Chondrocyte (in vitro differentiated cells): ENCODE data around the gene LAPTM5. TPM values are rescaled to one million over a fixed set of nuclear protein-coding genes. Genes with fewer than 3 reads are reported as not detected.

Experiments used
- DNase-seq: peaks from one replicate; pipeline ENCODE4 v3.0.0; 2021; ENCODE audit warnings: mixed read lengths, low spot score
- H3K27ac Mint-ChIP-seq: one replicate; pipeline ENCODE4 v1.8.0; 2021; ENCODE audit warnings: mild to moderate bottlenecking, moderate library complexity, mixed read lengths; ENCODE audit not compliant: unreplicated experiment
- H3K27me3 Mint-ChIP-seq: 2 replicates; pipeline ENCODE4 v1.8.0; 2021; ENCODE audit warnings: low read depth, mixed read lengths
- H3K36me3 Mint-ChIP-seq: 2 replicates; pipeline ENCODE4 v1.8.0; 2021; ENCODE audit warnings: low read depth, mixed read lengths
- H3K4me1 Mint-ChIP-seq: 2 replicates; pipeline ENCODE4 v1.8.0; 2021; ENCODE audit warnings: low read depth, mild to moderate bottlenecking, mixed read lengths
- H3K4me3 Mint-ChIP-seq: one replicate; pipeline ENCODE4 v1.8.0; 2021; ENCODE audit warnings: mild to moderate bottlenecking, moderate library complexity, mixed read lengths; ENCODE audit not compliant: unreplicated experiment
- H3K9me3 Mint-ChIP-seq: 2 replicates; pipeline ENCODE4 v1.8.0; 2021; ENCODE audit warnings: low read depth, mixed read lengths
- total RNA-seq: library from RNA; stranded (reverse); gene quantifications from 3 replicates; pipeline ENCODE4 v1.2.1, GENCODE V29; 2021
- TF ChIP-seq, protein P1 (sequence below): fragments of 200-600 bp; sonication (generic); IDR thresholded peaks from 2 replicates; pipeline ENCODE4 v1.5.0; 2021; ENCODE audit warnings: antibody characterized with exemption, mild to moderate bottlenecking, moderate library complexity

Gene LAPTM5
- total RNA-seq, 1 donor from 2014 or later: not detected

- TF ChIP-seq, protein P1, sequence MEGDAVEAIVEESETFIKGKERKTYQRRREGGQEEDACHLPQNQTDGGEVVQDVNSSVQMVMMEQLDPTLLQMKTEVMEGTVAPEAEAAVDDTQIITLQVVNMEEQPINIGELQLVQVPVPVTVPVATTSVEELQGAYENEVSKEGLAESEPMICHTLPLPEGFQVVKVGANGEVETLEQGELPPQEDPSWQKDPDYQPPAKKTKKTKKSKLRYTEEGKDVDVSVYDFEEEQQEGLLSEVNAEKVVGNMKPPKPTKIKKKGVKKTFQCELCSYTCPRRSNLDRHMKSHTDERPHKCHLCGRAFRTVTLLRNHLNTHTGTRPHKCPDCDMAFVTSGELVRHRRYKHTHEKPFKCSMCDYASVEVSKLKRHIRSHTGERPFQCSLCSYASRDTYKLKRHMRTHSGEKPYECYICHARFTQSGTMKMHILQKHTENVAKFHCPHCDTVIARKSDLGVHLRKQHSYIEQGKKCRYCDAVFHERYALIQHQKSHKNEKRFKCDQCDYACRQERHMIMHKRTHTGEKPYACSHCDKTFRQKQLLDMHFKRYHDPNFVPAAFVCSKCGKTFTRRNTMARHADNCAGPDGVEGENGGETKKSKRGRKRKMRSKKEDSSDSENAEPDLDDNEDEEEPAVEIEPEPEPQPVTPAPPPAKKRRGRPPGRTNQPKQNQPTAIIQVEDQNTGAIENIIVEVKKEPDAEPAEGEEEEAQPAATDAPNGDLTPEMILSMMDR: no peak
- Mint-ChIP-seq H3K4me1 (peaks cover 3% of the 10 kb centered on the region), H3K36me3 (no peaks in the 10 kb centered on the region), H3K9me3 (no peaks in the 10 kb centered on the region), H3K27me3 (peaks cover 3% of the 10 kb centered on the region), H3K4me3 (no peak overlapping the region), H3K27ac (no peak overlapping the region)
- DNase-seq: no peak
Measured at GRCh38 chr1:30781906-30782305, 24.3 kb upstream of the LAPTM5 start.

GRCh38 chr1:30780409-30780808 lies 22.8 kb upstream of the LAPTM5 start:
- Mint-ChIP-seq H3K9me3 (no peaks in the 10 kb centered on the region), H3K36me3 (no peaks in the 10 kb centered on the region), H3K27ac (no peak overlapping the region), H3K27me3 (peaks cover 3% of the 10 kb centered on the region), H3K4me3 (no peak overlapping the region), H3K4me1 (peaks cover 3% of the 10 kb centered on the region)
- TF ChIP-seq, protein P1: no peak
- no peak for DNase-seq

GRCh38 chr1:30779294-30780071 lies 21.9 kb upstream of the LAPTM5 start:
- TF ChIP-seq, protein P1: peak; percentile 94
- Mint-ChIP-seq H3K27me3 (peaks cover 3% of the 10 kb centered on the region), H3K9me3 (no peaks in the 10 kb centered on the region), H3K36me3 (no peaks in the 10 kb centered on the region), H3K27ac (no peak overlapping the region), H3K4me1 (peaks cover 3% of the 10 kb centered on the region), H3K4me3 (no peak overlapping the region)
- DNase-seq: no peak

- TF ChIP-seq, protein P1: no peak
- peaks cover 3% of the 10 kb centered on the region for H3K4me1 Mint-ChIP-seq
- H3K36me3 Mint-ChIP-seq: no peaks in the 10 kb centered on the region
- DNase-seq: no peak
- no peaks in the 10 kb centered on the region for H3K9me3 Mint-ChIP-seq
- H3K4me3 Mint-ChIP-seq: no peak overlapping the region
- no peak overlapping the region for H3K27ac Mint-ChIP-seq
- H3K27me3 Mint-ChIP-seq: peaks cover 3% of the 10 kb centered on the region
Measured at GRCh38 chr1:30778979-30779293, 21.4 kb upstream of the LAPTM5 start.

DNA sequence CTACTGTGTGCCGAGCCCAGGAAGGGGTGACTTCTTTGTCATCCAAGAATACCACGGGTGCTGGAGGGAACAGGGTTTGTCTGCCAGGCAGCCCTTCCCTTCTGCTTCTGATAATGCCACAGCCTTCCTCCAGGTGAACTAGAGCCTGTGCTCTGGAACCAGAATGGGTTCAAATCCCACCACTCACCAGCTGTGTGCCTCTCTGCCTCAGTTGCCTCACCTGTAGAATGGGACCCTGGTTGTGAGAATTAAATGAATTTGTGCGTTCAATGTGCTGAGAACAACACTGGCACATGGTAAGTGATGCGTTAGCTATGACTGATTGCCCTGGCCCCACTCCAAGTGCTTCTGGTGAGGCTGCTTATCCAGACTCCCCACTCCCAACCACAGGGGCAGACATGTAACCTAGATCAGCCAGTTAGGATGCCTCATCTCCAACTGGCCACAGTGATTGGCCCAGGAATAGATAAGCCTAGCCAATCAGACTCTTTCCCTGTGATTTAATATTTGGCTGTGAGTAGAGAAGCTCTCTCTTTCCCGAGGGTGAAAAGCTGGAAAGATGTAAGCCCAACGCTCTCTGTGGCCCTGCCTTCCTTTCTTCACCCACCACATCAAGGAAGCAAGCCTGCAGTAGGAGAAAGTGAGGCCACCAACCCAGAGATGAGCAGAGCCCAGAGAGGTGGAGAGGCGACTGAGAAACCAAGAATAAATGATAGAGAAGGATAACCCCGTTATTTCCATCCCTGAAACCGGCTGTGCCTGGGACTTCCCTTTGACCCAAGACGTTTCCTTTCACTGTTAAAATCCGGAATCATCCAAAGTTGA lies 20.8 kb upstream of the LAPTM5 start:
- Mint-ChIP-seq H3K27me3 (peaks cover 3% of the 10 kb centered on the region), H3K4me1 (peaks cover 3% of the 10 kb centered on the region), H3K36me3 (no peaks in the 10 kb centered on the region), H3K9me3 (no peaks in the 10 kb centered on the region), H3K27ac (no peak overlapping the region), H3K4me3 (no peak overlapping the region)
- TF ChIP-seq, protein P1: peak; percentile 25
- DNase-seq: no peak
